Hepatocyte (in vitro differentiated cells): ENCODE data around the gene ALPK3.

ENCODE experiments used
- EZH2 ChIP-seq: fragments of 200-600 bp; sonication (generic); IDR thresholded peaks from 2 replicates; pipeline ENCODE4 v1.6.1; 2016; ENCODE audit warnings: antibody characterized with exemption, mild to moderate bottlenecking, borderline replicate concordance
- EZH2phosphoT487 ChIP-seq: fragments of 200-600 bp; sonication (generic); IDR thresholded peaks from one replicate; pipeline ENCODE4 v1.6.1; 2018; ENCODE audit warnings: antibody characterized with exemption, mild to moderate bottlenecking, low read depth, moderate library complexity; ENCODE audit not compliant: unreplicated experiment, severe bottlenecking

DNA sequence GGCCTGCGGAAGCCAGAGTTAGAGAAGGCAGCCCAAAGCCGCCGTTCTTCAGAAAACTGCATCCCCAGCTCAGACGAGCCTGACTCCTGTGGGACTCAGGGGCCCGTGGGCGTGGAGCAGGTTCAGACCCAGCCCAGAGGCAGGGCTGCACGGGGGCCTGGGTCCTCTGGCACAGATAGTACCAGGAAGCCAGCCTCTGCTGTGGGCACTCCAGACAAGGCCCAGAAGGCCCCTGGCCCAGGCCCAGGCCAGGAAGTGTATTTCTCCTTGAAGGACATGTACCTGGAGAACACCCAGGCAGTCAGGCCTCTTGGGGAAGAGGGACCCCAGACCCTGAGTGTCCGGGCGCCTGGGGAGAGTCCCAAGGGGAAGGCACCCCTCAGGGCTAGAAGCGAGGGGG is 23.1 kb downstream of the ALPK3 start:
- TF ChIP-seq EZH2phosphoT487: no peak
- TF ChIP-seq EZH2: no peak
